HCT116 (cell line): ENCODE results near the gene DMD. TPM values are rescaled to one million over a fixed set of nuclear protein-coding genes. Genes with fewer than 3 reads are reported as not detected.

ENCODE experiments used
- ATAC-seq: fragments of 200-7000 bp; cut with Tn5 transposase; 2 replicates; pipeline ENCODE4 v1.9.1; 2020; ENCODE audit warnings: mild to moderate bottlenecking, moderate library complexity
- BruUV-seq: library from RNA; stranded (reverse); fragments of 400-500 nt; replicated peaks from 2 replicates; lab custom pipeline; 2021; lab: Mats Ljungman, UMichigan
- CTCF ChIA-PET: fragments of 300-600 bp; sonication (Branson Sonifier 250); formaldehyde crosslinking; loops from one replicate; lab custom pipeline; 2021; ENCODE audit warnings: antibody characterized with exemption; lab: Charles Lee
- POLR2A ChIA-PET: fragments of 300-600, 350-600 bp; sonication (Branson Sonifier 250); formaldehyde crosslinking; loops from one replicate; lab custom pipeline; 2021; ENCODE audit warnings: antibody characterized with exemption; lab: Charles Lee
- RAD21 ChIA-PET, 2 experiments: fragments of 300-600 bp; sonication (Branson Sonifier 250); formaldehyde crosslinking; loops; one replicate each; lab custom pipeline; 2023; ENCODE audit warnings: low total read pairs in 2 of 2; ENCODE audit not compliant: uncharacterized antibody in 2 of 2, unreplicated experiment in 2 of 2, low non-redundant PET in 1 of 2; lab: Charles Lee
- DNase-seq: peaks from one replicate; pipeline ENCODE4 v3.0.0-alpha.2; 2010; ENCODE audit warnings: low read depth, low spot score
- H2AFZ ChIP-seq: fragments of 200-600 bp; shearing (Covaris generic), sonication (generic); 2 replicates; pipeline ENCODE4 v1.6.1; 2017; ENCODE audit warnings: low read depth, mixed run types, mixed read lengths, antibody characterized with exemption, low read length; ENCODE audit not compliant: poor library complexity, severe bottlenecking
- H3K27ac ChIP-seq: 2 replicates; pipeline ENCODE4 v1.5.1; 2012; ENCODE audit warnings: low read depth, low read length
- H3K27me3 ChIP-seq: fragments of 200-600 bp; sonication (generic); 2 replicates; pipeline ENCODE4 v1.6.1; 2016; ENCODE audit warnings: mixed run types, low read length, mixed read lengths; ENCODE audit not compliant: insufficient read depth
- H3K36me3 ChIP-seq, 2 experiments: fragments of 200-500 bp in 1 of 2; fragments of 200-600 bp in 1 of 2; sonication (Bioruptor generic) in 1 of 2; sonication (generic) in 1 of 2; 2 replicates each; pipeline versions ENCODE4 v1.5.1 to v1.6.1; 2014 to 2016; ENCODE audit warnings: low read length in 2 of 2, inconsistent platforms in 1 of 2, mixed read lengths in 1 of 2, mixed run types in 1 of 2; ENCODE audit not compliant: insufficient read depth in 2 of 2, control insufficient read depth in 1 of 2
- H3K4me1 ChIP-seq, 2 experiments: fragments of 200-600 bp in 1 of 2; sonication (generic) in 1 of 2; 2 replicates each; pipeline versions ENCODE4 v1.5.1 to v1.6.1; 2012 to 2017; ENCODE audit warnings: low read length in 2 of 2, inconsistent platforms in 1 of 2, mild to moderate bottlenecking in 1 of 2, mixed read lengths in 1 of 2, mixed run types in 1 of 2, moderate library complexity in 1 of 2; ENCODE audit not compliant: insufficient read depth in 2 of 2, control insufficient read depth in 1 of 2
- H3K4me2 ChIP-seq: fragments of 200-600 bp; sonication (generic); 2 replicates; pipeline ENCODE4 v1.6.1; 2017; ENCODE audit warnings: mixed run types, low read length, mixed read lengths
- H3K4me3 ChIP-seq, 2 experiments: fragments of 200-600 bp in 1 of 2; sonication (generic) in 1 of 2; replicated peaks in 1 of 2; 2 replicates each; pipeline ENCODE4 v1.5.1; 2011 to 2016; ENCODE audit warnings: low read length in 2 of 2, control low read depth in 1 of 2, low read depth in 1 of 2, mild to moderate bottlenecking in 1 of 2, mixed read lengths in 1 of 2, mixed run types in 1 of 2
- H3K79me2 ChIP-seq: fragments of 200-600 bp; sonication (generic); 2 replicates; pipeline ENCODE4 v1.6.1; 2017; ENCODE audit warnings: mild to moderate bottlenecking, mixed run types, low read length, moderate library complexity, mixed read lengths; ENCODE audit not compliant: insufficient read depth
- H3K9ac ChIP-seq: fragments of 200-600 bp; sonication (generic); 2 replicates; pipeline ENCODE4 v1.6.1; 2016; ENCODE audit warnings: low read length, mixed read lengths
- H3K9me2 ChIP-seq: fragments of 200-600 bp; sonication (generic), shearing (Covaris generic); 2 replicates; pipeline ENCODE4 v1.6.1; 2017; ENCODE audit warnings: mixed run types, mild to moderate bottlenecking, moderate library complexity; ENCODE audit not compliant: insufficient read depth
- H3K9me3 ChIP-seq, 2 experiments: fragments of 200-500 bp in 1 of 2; fragments of 200-600 bp in 1 of 2; sonication (Bioruptor generic) in 1 of 2; sonication (generic) in 1 of 2; 2 replicates each; pipeline ENCODE4 v1.6.1; 2014 to 2017; ENCODE audit warnings: low read length in 2 of 2, mixed read lengths in 2 of 2, inconsistent platforms in 1 of 2, low read depth in 1 of 2, mild to moderate bottlenecking in 1 of 2, mixed run types in 1 of 2, moderate library complexity in 1 of 2; ENCODE audit not compliant: control insufficient read depth in 1 of 2, insufficient read depth in 1 of 2
- H4K20me1 ChIP-seq: fragments of 200-600 bp; sonication (generic), shearing (Covaris generic); 2 replicates; pipeline ENCODE4 v1.6.1; 2017; ENCODE audit warnings: mixed run types, mild to moderate bottlenecking, moderate library complexity; ENCODE audit not compliant: insufficient read depth
- ELF1 ChIP-seq: IDR thresholded peaks from 2 replicates; pipeline ENCODE4 v1.6.1; 2012; ENCODE audit warnings: low read depth, borderline replicate concordance
- FOSL1 ChIP-seq: IDR thresholded peaks from 2 replicates; pipeline ENCODE4 v1.6.1; 2012; ENCODE audit warnings: low read depth
- YY1 ChIP-seq: IDR thresholded peaks from 2 replicates; pipeline ENCODE4 v1.6.1; 2011; ENCODE audit warnings: low read length, low read depth, moderate library complexity, mild to moderate bottlenecking; ENCODE audit not compliant: insufficient replicate concordance; ENCODE audit errors: extremely low read depth
- intact Hi-C: fragments of 100-400 bp; cut with micrococcal nuclease; formaldehyde crosslinking; loops from 2 replicates; pipeline ENCODE4 v1.10.0; 2022
- total RNA-seq: library from RNA; stranded (reverse); gene quantifications from one replicate; pipeline ENCODE4 v1.2.1, GENCODE V29; 2021; ENCODE audit not compliant: unreplicated experiment
- TF ChIP-seq, protein P1 (sequence below): IDR thresholded peaks from 2 replicates; pipeline ENCODE4 v1.6.1; 2011; ENCODE audit warnings: mild to moderate bottlenecking, low read length, moderate library complexity; ENCODE audit not compliant: insufficient replicate concordance; ENCODE audit errors: extremely low read depth
- TF ChIP-seq, protein P2 (sequence below): IDR thresholded peaks from 2 replicates; pipeline ENCODE4 v1.6.1; 2012; ENCODE audit warnings: low read depth

DMD gene
- total RNA-seq, 1 experiment from 2014 or later, result 0.05 TPM

DNA sequence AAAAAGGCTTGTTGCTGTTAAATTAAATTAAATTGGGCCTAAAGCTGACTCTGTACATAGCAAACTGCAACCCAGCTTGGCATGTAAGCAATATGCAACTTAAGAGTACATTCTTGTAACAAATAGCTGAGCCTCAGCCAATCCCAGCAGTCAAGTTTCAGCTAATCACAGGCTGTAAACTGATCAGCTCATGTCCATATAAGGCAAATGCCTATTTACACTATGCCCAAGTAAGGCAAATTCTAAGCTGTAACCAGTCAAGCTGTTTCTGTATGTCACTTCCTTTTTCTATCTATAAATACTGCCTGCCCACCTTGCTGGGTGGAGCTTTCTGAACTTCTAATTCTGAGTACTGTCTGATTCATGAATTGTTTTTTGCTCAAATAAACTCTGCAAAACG lies 1710.4 kb downstream of the DMD start:
- H3K36me3 ChIP-seq, result no peaks in the 10 kb centered on the region
- H3K4me3 ChIP-seq, result no peak overlapping the region
- no peaks in the 10 kb centered on the region for H3K9me3 ChIP-seq
- no peaks in the 10 kb centered on the region for H4K20me1 ChIP-seq
- H3K4me1 ChIP-seq, result no peaks in the 10 kb centered on the region
- DNase-seq (no peak), ATAC-seq (no peak)
- POLR2A ChIA-PET, result no interaction called here
- no TSS peak for BruUV-seq
- CTCF ChIA-PET, result no interaction called here
- no peak overlapping the region for H2AFZ ChIP-seq
- no peak overlapping the region for H3K4me2 ChIP-seq
- H3K27ac ChIP-seq, result no peak overlapping the region
- RAD21 ChIA-PET, result no interaction called here
- TF ChIP-seq ELF1, result no peak
- TF ChIP-seq, protein P1, sequence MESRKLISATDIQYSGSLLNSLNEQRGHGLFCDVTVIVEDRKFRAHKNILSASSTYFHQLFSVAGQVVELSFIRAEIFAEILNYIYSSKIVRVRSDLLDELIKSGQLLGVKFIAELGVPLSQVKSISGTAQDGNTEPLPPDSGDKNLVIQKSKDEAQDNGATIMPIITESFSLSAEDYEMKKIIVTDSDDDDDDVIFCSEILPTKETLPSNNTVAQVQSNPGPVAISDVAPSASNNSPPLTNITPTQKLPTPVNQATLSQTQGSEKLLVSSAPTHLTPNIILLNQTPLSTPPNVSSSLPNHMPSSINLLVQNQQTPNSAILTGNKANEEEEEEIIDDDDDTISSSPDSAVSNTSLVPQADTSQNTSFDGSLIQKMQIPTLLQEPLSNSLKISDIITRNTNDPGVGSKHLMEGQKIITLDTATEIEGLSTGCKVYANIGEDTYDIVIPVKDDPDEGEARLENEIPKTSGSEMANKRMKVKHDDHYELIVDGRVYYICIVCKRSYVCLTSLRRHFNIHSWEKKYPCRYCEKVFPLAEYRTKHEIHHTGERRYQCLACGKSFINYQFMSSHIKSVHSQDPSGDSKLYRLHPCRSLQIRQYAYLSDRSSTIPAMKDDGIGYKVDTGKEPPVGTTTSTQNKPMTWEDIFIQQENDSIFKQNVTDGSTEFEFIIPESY, result no peak
- no peak for TF ChIP-seq FOSL1
- TF ChIP-seq YY1, result no peak
- TF ChIP-seq, protein P2, sequence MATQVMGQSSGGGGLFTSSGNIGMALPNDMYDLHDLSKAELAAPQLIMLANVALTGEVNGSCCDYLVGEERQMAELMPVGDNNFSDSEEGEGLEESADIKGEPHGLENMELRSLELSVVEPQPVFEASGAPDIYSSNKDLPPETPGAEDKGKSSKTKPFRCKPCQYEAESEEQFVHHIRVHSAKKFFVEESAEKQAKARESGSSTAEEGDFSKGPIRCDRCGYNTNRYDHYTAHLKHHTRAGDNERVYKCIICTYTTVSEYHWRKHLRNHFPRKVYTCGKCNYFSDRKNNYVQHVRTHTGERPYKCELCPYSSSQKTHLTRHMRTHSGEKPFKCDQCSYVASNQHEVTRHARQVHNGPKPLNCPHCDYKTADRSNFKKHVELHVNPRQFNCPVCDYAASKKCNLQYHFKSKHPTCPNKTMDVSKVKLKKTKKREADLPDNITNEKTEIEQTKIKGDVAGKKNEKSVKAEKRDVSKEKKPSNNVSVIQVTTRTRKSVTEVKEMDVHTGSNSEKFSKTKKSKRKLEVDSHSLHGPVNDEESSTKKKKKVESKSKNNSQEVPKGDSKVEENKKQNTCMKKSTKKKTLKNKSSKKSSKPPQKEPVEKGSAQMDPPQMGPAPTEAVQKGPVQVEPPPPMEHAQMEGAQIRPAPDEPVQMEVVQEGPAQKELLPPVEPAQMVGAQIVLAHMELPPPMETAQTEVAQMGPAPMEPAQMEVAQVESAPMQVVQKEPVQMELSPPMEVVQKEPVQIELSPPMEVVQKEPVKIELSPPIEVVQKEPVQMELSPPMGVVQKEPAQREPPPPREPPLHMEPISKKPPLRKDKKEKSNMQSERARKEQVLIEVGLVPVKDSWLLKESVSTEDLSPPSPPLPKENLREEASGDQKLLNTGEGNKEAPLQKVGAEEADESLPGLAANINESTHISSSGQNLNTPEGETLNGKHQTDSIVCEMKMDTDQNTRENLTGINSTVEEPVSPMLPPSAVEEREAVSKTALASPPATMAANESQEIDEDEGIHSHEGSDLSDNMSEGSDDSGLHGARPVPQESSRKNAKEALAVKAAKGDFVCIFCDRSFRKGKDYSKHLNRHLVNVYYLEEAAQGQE, result no peak
- H3K79me2 ChIP-seq, result no peaks in the 10 kb centered on the region
- intact Hi-C loops, result no loop called here
- H3K9ac ChIP-seq, result no peak overlapping the region
- H3K27me3 ChIP-seq, result no peaks in the 10 kb centered on the region
- H3K9me2 ChIP-seq, result no peaks in the 10 kb centered on the region
